LNCaP clone FGC (cell line): Measurements from ENCODE around the gene NARS2.
"Not testable (repeated sequence)": the region's sequence is repeated elsewhere in the genome, so short reads cannot be mapped to it uniquely, and the experiment has no call there.

Source experiments
- DNase-seq: peaks from one replicate; pipeline ENCODE4 v3.0.0-alpha.2; 2011; ENCODE audit warnings: low read depth
- H3K4me3 ChIP-seq: 2 replicates; pipeline ENCODE4 v1.5.1; 2011; ENCODE audit warnings: mild to moderate bottlenecking, low read depth, low read length, control low read depth
- CTCF ChIP-seq: IDR thresholded peaks from 2 replicates; pipeline ENCODE4 v1.5.1; 2012; ENCODE audit warnings: mild to moderate bottlenecking; ENCODE audit not compliant: control insufficient read depth, insufficient read depth; ENCODE audit errors: extremely low read depth

The NARS2 gene

GRCh38 chr11:78607696-78608095 is 33.0 kb upstream of the NARS2 start:
- no peak for DNase-seq
- H3K4me3 ChIP-seq = no peak overlapping the region
- TF ChIP-seq CTCF = no peak

- no peak for TF ChIP-seq CTCF
- peak; percentile 18 for DNase-seq
- H3K4me3 ChIP-seq = no peak overlapping the region
Measured at GRCh38 chr11:78606667-78607066, 32.0 kb upstream of the NARS2 start.

- no peak for TF ChIP-seq CTCF
- DNase-seq = no peak
- no peak overlapping the region for H3K4me3 ChIP-seq
Measured at GRCh38 chr11:78605296-78605695, 30.6 kb upstream of the NARS2 start.

GRCh38 chr11:78603792-78604191 is 29.1 kb upstream of the NARS2 start:
- no peak for DNase-seq
- TF ChIP-seq CTCF = no peak
- no peak overlapping the region for H3K4me3 ChIP-seq

GRCh38 chr11:78602771-78603170 is 28.1 kb upstream of the NARS2 start:
- not testable (repeated sequence) for DNase-seq, H3K4me3 ChIP-seq

GRCh38 chr11:78601066-78601465 is 26.4 kb upstream of the NARS2 start:
- DNase-seq, H3K4me3 ChIP-seq: not testable (repeated sequence)

GRCh38 chr11:78597579-78597978 is 22.9 kb upstream of the NARS2 start:
- H3K4me3 ChIP-seq, DNase-seq: not testable (repeated sequence)

GRCh38 chr11:78595436-78596130 is 20.9 kb upstream of the NARS2 start:
- no peak overlapping the region for H3K4me3 ChIP-seq
- TF ChIP-seq CTCF = no peak
- DNase-seq = no peak
